Measurements from ENCODE around the gene SLC46A2.

DNA sequence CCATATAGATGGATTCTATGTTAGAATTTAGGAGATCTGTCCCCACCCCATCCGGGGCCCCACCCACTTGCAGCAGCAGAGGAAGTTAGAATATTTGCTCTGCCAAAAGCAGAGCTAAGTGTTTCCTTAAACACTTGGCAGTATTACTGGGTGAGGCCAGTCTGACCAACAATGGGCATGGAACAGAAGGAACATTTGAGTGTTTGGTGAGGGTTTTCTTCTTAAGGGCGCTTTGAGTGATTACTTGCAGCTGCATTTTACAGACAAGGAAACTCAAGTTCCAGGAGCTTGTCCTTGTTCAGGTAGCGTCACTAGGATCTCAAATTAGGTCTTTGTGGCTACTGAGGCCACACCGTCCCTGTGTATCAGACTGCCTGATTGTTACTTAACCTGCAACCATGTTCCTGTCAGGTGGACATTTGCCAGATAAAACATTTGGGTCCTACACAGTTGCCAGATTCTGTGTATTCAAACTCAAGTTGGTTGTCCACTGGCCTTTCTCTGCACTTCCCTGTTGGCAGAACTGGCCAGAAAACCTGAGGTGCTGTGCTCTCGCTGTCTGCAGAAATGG, 59.3 kb downstream of the SLC46A2 start:
- no peak for TF ChIP-seq POLR2A (IDR thresholded peaks at IDR 0.05)
- no peak for TF ChIP-seq CTCF (IDR thresholded peaks at IDR 0.05)
